A549 (cell line): ENCODE measurements around the gene UBAC2. TPM values are rescaled to one million over a fixed set of nuclear protein-coding genes. Genes with fewer than 3 reads are reported as not detected.

Source experiments
- ATAC-seq, 2 experiments: fragments of 200-7000 bp in 1 of 2; fragments of >200 bp in 1 of 2; cut with Nextera tagmentation in 1 of 2; cut with Tn5 transposase in 1 of 2; 3 replicates each; pipeline versions ENCODE4 v1.8.0 to v1.9.1; 2018 to 2020; ENCODE audit warnings: mild to moderate bottlenecking in 1 of 2, moderate library complexity in 1 of 2
- CTCF ChIA-PET: fragments of 300-600 bp; sonication (Branson Sonifier 250); formaldehyde crosslinking; extraction: SDS; loops from one replicate; lab custom pipeline; 2021; ENCODE audit warnings: antibody characterized with exemption, inconsistent platforms; lab: Yijun Ruan, JAX
- POLR2A ChIA-PET: fragments of 350-600 bp; formaldehyde crosslinking; extraction: SDS; loops from one replicate; lab custom pipeline; 2021; ENCODE audit warnings: antibody characterized with exemption, inconsistent platforms; lab: Yijun Ruan, JAX
- DNase-seq, 2 experiments: peaks; one replicate each; pipeline versions ENCODE4 v3.0.0 to v3.0.0-alpha.2; 2011 to 2016; ENCODE audit warnings: low read depth in 1 of 2, low spot score in 1 of 2
- FAIRE-seq: peaks from 2 replicates; lab custom pipeline; 2011; peaks lifted over from hg19 to GRCh38; lab: Jason Lieb, UNC
- H3K27ac ChIP-seq, 2 experiments: fragments of >200 bp; sonication (Bioruptor Twin); formaldehyde crosslinking; 3 replicates each; pipeline ENCODE4 v1.5.1; 2016 to 2017
- H3K4me1 ChIP-seq: fragments of >200 bp; sonication (Bioruptor Twin); formaldehyde crosslinking; 3 replicates; pipeline ENCODE4 v1.6.1; 2016
- H3K4me2 ChIP-seq: fragments of >200 bp; sonication (Bioruptor Twin); formaldehyde crosslinking; 3 replicates; pipeline ENCODE4 v1.6.1; 2016
- H3K4me3 ChIP-seq: fragments of >200 bp; sonication (Bioruptor Twin); formaldehyde crosslinking; 3 replicates; pipeline ENCODE4 v1.5.1; 2016
- H3K9me3 ChIP-seq: fragments of >200 bp; sonication (Bioruptor Twin); formaldehyde crosslinking; 3 replicates; pipeline ENCODE4 v1.6.1; 2016
- CBX2 ChIP-seq: fragments of 200-600 bp; sonication (generic); IDR thresholded peaks from 2 replicates; pipeline ENCODE4 v1.6.1; 2016; ENCODE audit warnings: low read depth, mild to moderate bottlenecking, borderline replicate concordance
- CEBPB ChIP-seq, 2 experiments: fragments of >200 bp in 1 of 2; sonication (Bioruptor Twin) in 1 of 2; formaldehyde crosslinking in 1 of 2; IDR thresholded peaks; 2 replicates each; pipeline ENCODE4 v1.6.1; 2012 to 2016
- EHF ChIP-seq: fragments of 250-450 bp; sonication (Bioruptor Pico); IDR thresholded peaks from 2 replicates; pipeline ENCODE4 v1.5.0; 2020; ENCODE audit warnings: mild to moderate bottlenecking
- ESRRA ChIP-seq: fragments of 150-350 bp; IDR thresholded peaks from 2 replicates; pipeline ENCODE4 v1.6.1; 2014; ENCODE audit warnings: mild to moderate bottlenecking, low read length, borderline replicate concordance
- HDAC2 ChIP-seq: fragments of 200-600 bp; sonication (generic); IDR thresholded peaks from 2 replicates; pipeline ENCODE4 v1.6.1; 2016
- HOXB5 ChIP-seq: fragments of 250-450 bp; sonication (Bioruptor Pico); IDR thresholded peaks from 2 replicates; pipeline ENCODE4 v1.5.0; 2020; ENCODE audit warnings: mild to moderate bottlenecking, moderate library complexity
- JUN ChIP-seq, 2 experiments: fragments of >200 bp; sonication (Bioruptor Twin); formaldehyde crosslinking; IDR thresholded peaks; 2 replicates in 1 of 2; 3 replicates in 1 of 2; pipeline ENCODE4 v1.6.1; 2016 to 2017
- JUNB ChIP-seq: fragments of >200 bp; sonication (Bioruptor Twin); formaldehyde crosslinking; IDR thresholded peaks from 2 replicates; pipeline ENCODE4 v1.6.1; 2016
- KDM5A ChIP-seq: fragments of 200-600 bp; sonication (generic); IDR thresholded peaks from 2 replicates; pipeline ENCODE4 v1.6.1; 2016; ENCODE audit warnings: antibody characterized with exemption, mild to moderate bottlenecking
- MAFK ChIP-seq: fragments of 450-650 bp; IDR thresholded peaks from 2 replicates; pipeline ENCODE4 v1.6.1; 2014; ENCODE audit not compliant: partially characterized antibody
- NR3C1 ChIP-seq: fragments of >200 bp; sonication (Bioruptor Twin); formaldehyde crosslinking; IDR thresholded peaks from 3 replicates; pipeline ENCODE4 v1.6.1; 2017
- RFX5 ChIP-seq: fragments of 450-650 bp; IDR thresholded peaks from 2 replicates; pipeline ENCODE4 v1.7.1; 2014; ENCODE audit warnings: antibody characterized with exemption, mild to moderate bottlenecking, moderate library complexity
- RNF2 ChIP-seq: fragments of 200-600 bp; sonication (generic); IDR thresholded peaks from 2 replicates; pipeline ENCODE4 v1.6.1; 2016; ENCODE audit warnings: low read depth, mild to moderate bottlenecking, antibody characterized with exemption, moderate library complexity, borderline replicate concordance
- SREBF2 ChIP-seq: fragments of 450-650 bp; IDR thresholded peaks from 2 replicates; pipeline ENCODE4 v1.6.1; 2014; ENCODE audit warnings: mild to moderate bottlenecking, moderate library complexity
- WGBS: methylation state at CpG from one replicate; pipeline ENCODE4 v1.1.6; 2017; ENCODE audit errors: missing lambda C conversion rate; 5-methylcytosine and 5-hydroxymethylcytosine counted together
- polyA plus RNA-seq, 4 experiments: library from polyadenylated mRNA; depleted of rRNA in 3 of 4; stranded (reverse); fragments of >200 nt; fragmentation: RNase III in 1 of 4; extraction: RNeasy Plus Mini Kit Qiagen cat#74134 plus additional on column Dnase treatment in 1 of 4; gene quantifications; 2 replicates in 3 of 4; 3 replicates in 1 of 4; pipeline ENCODE4 v1.2.3, GENCODE V29; 2011 to 2017
- TF ChIP-seq, protein P1 (sequence below): fragments of >200 bp; sonication (Bioruptor Twin); formaldehyde crosslinking; IDR thresholded peaks from 2 replicates; pipeline ENCODE4 v1.6.1; 2016
- TF ChIP-seq, protein P2 (sequence below): fragments of >200 bp; sonication (Bioruptor Twin); formaldehyde crosslinking; IDR thresholded peaks from 3 replicates; pipeline ENCODE4 v1.5.1; 2016
- TF ChIP-seq, protein P3 (sequence below): fragments of >200 bp; sonication (Bioruptor Twin); formaldehyde crosslinking; IDR thresholded peaks from 3 replicates; pipeline ENCODE4 v1.6.1; 2016
- TF ChIP-seq, protein P4 (sequence below): fragments of 250-450 bp; sonication (Bioruptor Pico); IDR thresholded peaks from 2 replicates; pipeline ENCODE4 v1.5.0; 2020; ENCODE audit warnings: low read depth, mild to moderate bottlenecking, moderate library complexity
- TF ChIP-seq, protein P5 (sequence below): fragments of 250-450 bp; sonication (Bioruptor Pico); IDR thresholded peaks from 2 replicates; pipeline ENCODE4 v1.5.0; 2021; ENCODE audit warnings: mild to moderate bottlenecking, moderate library complexity, borderline replicate concordance

Gene UBAC2
- polyA plus RNA-seq, 2 of the 4 experiments (the other 2 are of a cell fraction) = 61.6 to 103 TPM

DNA sequence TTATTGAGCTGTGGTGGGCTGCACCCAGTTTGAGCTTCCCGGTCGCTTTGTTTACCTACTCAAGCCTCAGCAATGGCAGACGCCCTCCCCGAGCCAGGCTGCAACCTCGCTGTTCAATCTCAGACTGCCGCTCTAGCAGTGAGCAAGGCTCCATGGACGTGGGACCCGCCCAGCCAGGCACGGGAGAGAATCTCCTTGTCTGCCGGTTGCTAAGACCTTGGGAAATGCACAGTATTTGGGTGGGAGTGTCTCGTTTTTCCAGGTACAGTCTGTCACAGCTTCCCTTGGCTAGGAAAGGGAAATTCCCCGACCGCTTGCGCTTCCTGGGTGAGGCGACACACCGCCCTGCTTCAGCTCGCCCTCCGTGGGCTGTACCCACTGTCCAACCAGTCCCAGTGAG lies 27.7 kb upstream of the UBAC2 start:
- POLR2A ChIA-PET = no interaction called here
- CTCF ChIA-PET = interaction anchor here (0.7 to 3.2 kb wide), 3 partner anchors 86 to 264 kb away, joined by 3 to 12 read pairs (median 9); no protein-coding TSS in a partner anchor
- no peak overlapping the region for H3K27ac ChIP-seq
- no peak overlapping the region for H3K4me3 ChIP-seq
- ATAC-seq (no peak), FAIRE-seq (no peak)
- no peak overlapping the region for H3K4me2 ChIP-seq
- H3K9me3 ChIP-seq = no peaks in the 10 kb centered on the region
- TF ChIP-seq, protein P1, sequence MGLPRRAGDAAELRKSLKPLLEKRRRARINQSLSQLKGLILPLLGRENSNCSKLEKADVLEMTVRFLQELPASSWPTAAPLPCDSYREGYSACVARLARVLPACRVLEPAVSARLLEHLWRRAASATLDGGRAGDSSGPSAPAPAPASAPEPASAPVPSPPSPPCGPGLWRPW = no peak
- TF ChIP-seq MAFK (no peak), JUN (IDR thresholded peaks at IDR 0.05) (no peak), CBX2 (no peak), ESRRA (no peak), EHF (no peak), RFX5 (no peak), SREBF2 (no peak), HOXB5 (CRISPR knock-in tag) (no peak), JUNB (no peak), HDAC2 (no peak), NR3C1 (no peak), CEBPB (IDR thresholded peaks at IDR 0.05) (no peak), RNF2 (no peak)
- TF ChIP-seq, protein P2, sequence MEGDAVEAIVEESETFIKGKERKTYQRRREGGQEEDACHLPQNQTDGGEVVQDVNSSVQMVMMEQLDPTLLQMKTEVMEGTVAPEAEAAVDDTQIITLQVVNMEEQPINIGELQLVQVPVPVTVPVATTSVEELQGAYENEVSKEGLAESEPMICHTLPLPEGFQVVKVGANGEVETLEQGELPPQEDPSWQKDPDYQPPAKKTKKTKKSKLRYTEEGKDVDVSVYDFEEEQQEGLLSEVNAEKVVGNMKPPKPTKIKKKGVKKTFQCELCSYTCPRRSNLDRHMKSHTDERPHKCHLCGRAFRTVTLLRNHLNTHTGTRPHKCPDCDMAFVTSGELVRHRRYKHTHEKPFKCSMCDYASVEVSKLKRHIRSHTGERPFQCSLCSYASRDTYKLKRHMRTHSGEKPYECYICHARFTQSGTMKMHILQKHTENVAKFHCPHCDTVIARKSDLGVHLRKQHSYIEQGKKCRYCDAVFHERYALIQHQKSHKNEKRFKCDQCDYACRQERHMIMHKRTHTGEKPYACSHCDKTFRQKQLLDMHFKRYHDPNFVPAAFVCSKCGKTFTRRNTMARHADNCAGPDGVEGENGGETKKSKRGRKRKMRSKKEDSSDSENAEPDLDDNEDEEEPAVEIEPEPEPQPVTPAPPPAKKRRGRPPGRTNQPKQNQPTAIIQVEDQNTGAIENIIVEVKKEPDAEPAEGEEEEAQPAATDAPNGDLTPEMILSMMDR = no peak
- TF ChIP-seq, protein P3, sequence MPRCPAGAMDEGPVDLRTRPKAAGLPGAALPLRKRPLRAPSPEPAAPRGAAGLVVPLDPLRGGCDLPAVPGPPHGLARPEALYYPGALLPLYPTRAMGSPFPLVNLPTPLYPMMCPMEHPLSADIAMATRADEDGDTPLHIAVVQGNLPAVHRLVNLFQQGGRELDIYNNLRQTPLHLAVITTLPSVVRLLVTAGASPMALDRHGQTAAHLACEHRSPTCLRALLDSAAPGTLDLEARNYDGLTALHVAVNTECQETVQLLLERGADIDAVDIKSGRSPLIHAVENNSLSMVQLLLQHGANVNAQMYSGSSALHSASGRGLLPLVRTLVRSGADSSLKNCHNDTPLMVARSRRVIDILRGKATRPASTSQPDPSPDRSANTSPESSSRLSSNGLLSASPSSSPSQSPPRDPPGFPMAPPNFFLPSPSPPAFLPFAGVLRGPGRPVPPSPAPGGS = no peak
- TF ChIP-seq, protein P4, sequence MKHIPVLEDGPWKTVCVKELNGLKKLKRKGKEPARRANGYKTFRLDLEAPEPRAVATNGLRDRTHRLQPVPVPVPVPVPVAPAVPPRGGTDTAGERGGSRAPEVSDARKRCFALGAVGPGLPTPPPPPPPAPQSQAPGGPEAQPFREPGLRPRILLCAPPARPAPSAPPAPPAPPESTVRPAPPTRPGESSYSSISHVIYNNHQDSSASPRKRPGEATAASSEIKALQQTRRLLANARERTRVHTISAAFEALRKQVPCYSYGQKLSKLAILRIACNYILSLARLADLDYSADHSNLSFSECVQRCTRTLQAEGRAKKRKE (CRISPR knock-in tag) = no peak
- TF ChIP-seq, protein P5, sequence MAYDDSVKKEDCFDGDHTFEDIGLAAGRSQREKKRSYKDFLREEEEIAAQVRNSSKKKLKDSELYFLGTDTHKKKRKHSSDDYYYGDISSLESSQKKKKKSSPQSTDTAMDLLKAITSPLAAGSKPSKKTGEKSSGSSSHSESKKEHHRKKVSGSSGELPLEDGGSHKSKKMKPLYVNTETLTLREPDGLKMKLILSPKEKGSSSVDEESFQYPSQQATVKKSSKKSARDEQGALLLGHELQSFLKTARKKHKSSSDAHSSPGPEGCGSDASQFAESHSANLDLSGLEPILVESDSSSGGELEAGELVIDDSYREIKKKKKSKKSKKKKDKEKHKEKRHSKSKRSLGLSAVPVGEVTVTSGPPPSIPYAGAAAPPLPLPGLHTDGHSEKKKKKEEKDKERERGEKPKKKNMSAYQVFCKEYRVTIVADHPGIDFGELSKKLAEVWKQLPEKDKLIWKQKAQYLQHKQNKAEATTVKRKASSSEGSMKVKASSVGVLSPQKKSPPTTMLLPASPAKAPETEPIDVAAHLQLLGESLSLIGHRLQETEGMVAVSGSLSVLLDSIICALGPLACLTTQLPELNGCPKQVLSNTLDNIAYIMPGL (CRISPR knock-in tag) = no peak
- TF ChIP-seq, all 56 proteins: peak for 0
- WGBS = 86% methylated on average over 11 of the region's 18 CpGs
- no peak for DNase-seq
- no peaks in the 10 kb centered on the region for H3K4me1 ChIP-seq

DNA sequence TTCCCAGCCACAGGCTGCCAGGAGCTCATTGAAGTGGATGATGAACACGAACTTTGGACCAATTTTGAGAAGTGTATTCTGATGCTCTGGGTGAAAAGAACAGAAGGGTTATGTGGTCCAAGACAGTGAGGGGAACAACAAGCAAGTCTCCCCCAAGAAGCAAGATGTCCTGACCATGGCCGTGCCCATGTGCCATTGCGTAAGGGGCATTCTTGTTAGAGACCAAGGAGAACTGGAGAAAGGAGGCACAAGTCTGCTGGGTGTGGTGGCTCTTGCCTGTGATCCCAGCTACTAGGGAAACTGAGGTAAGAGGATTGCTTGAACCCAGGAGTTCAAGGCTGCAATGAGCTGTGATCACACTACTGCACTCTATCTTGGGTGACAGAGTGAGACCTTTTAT lies 27.0 kb upstream of the UBAC2 start:
- FAIRE-seq (no peak), ATAC-seq (no peak), DNase-seq (no peak)
- no peak for TF ChIP-seq KDM5A
- Histone ChIP-seq H3K27ac (no peak overlapping the region), H3K4me2 (no peak overlapping the region), H3K9me3 (no peaks in the 10 kb centered on the region), H3K4me1 (no peaks in the 10 kb centered on the region), H3K4me3 (no peak overlapping the region)
- ChIA-PET CTCF (interaction anchor here (0.7 to 3.2 kb wide), 4 partner anchors 86 to 263 kb away, joined by 3 to 12 read pairs (median 6); no protein-coding TSS in a partner anchor), POLR2A (no interaction called here)
- WGBS = 66% methylated on average over 3 of the region's 3 CpGs
